ENCODE data around the gene AKAP11.
A peak's percentile ranks its signal among the peaks of the same experiment; 100 is the strongest.

The AKAP11 gene

GRCh38 chr13:42270160-42270856 is 1.6 kb upstream of the AKAP11 start:
- DNase-seq = no peak
- in situ Hi-C loops (cut with HindIII; ENCODE audit: low pct_ligation_motif_present, low pct_unique_long_range_greater_than_20kb, low sequenced_read_pairs) = no loop called here

- no peak for DNase-seq
- in situ Hi-C loops (cut with HindIII; ENCODE audit: low pct_ligation_motif_present, low pct_unique_long_range_greater_than_20kb, low sequenced_read_pairs) = no loop called here
These were observed 1.1 kb upstream of the AKAP11 start for GRCh38 chr13:42270857-42271215.

GRCh38 chr13:42271337-42272114 is 426 bp upstream of the AKAP11 start:
- DNase-seq = peak; percentile 97
- in situ Hi-C loops (cut with HindIII; ENCODE audit: low pct_ligation_motif_present, low pct_unique_long_range_greater_than_20kb, low sequenced_read_pairs) = no loop called here

- in situ Hi-C loops (cut with HindIII; ENCODE audit: low pct_ligation_motif_present, low pct_unique_long_range_greater_than_20kb, low sequenced_read_pairs) = no loop called here
- DNase-seq = no peak
These were observed 838 bp downstream of the AKAP11 start for GRCh38 chr13:42272804-42273175.

- in situ Hi-C loops (cut with HindIII; ENCODE audit: low pct_ligation_motif_present, low pct_unique_long_range_greater_than_20kb, low sequenced_read_pairs) = no loop called here
- no peak for DNase-seq
These were observed 2.6 kb downstream of the AKAP11 start for GRCh38 chr13:42274386-42275097.

GRCh38 chr13:42275098-42275471 is 3.1 kb downstream of the AKAP11 start:
- in situ Hi-C loops (cut with HindIII; ENCODE audit: low pct_ligation_motif_present, low pct_unique_long_range_greater_than_20kb, low sequenced_read_pairs) = no loop called here
- DNase-seq = no peak

GRCh38 chr13:42275506-42275905 is 3.6 kb downstream of the AKAP11 start:
- no peak for DNase-seq
- in situ Hi-C loops (cut with HindIII; ENCODE audit: low pct_ligation_motif_present, low pct_unique_long_range_greater_than_20kb, low sequenced_read_pairs) = no loop called here

- in situ Hi-C loops (cut with HindIII; ENCODE audit: low pct_ligation_motif_present, low pct_unique_long_range_greater_than_20kb, low sequenced_read_pairs) = no loop called here
- DNase-seq = no peak
These were observed 4.7 kb downstream of the AKAP11 start for GRCh38 chr13:42276683-42277082.

- no peak for DNase-seq
- in situ Hi-C loops (cut with HindIII; ENCODE audit: low pct_ligation_motif_present, low pct_unique_long_range_greater_than_20kb, low sequenced_read_pairs) = no loop called here
These were observed 5.8 kb downstream of the AKAP11 start for GRCh38 chr13:42277618-42278276.

- no peak for DNase-seq
- in situ Hi-C loops (cut with HindIII; ENCODE audit: low pct_ligation_motif_present, low pct_unique_long_range_greater_than_20kb, low sequenced_read_pairs) = no loop called here
These were observed 7.1 kb downstream of the AKAP11 start for GRCh38 chr13:42279080-42279479.

GRCh38 chr13:42279986-42280385 is 8.0 kb downstream of the AKAP11 start:
- DNase-seq = no peak
- in situ Hi-C loops (cut with HindIII; ENCODE audit: low pct_ligation_motif_present, low pct_unique_long_range_greater_than_20kb, low sequenced_read_pairs) = no loop called here

GRCh38 chr13:42280537-42280936 is 8.6 kb downstream of the AKAP11 start:
- DNase-seq = no peak
- in situ Hi-C loops (cut with HindIII; ENCODE audit: low pct_ligation_motif_present, low pct_unique_long_range_greater_than_20kb, low sequenced_read_pairs) = no loop called here

GRCh38 chr13:42283574-42283973 is 11.6 kb downstream of the AKAP11 start:
- DNase-seq = no peak
- in situ Hi-C loops (cut with HindIII; ENCODE audit: low pct_ligation_motif_present, low pct_unique_long_range_greater_than_20kb, low sequenced_read_pairs) = no loop called here

- no peak for DNase-seq
- in situ Hi-C loops (cut with HindIII; ENCODE audit: low pct_ligation_motif_present, low pct_unique_long_range_greater_than_20kb, low sequenced_read_pairs) = no loop called here
These were observed 12.1 kb downstream of the AKAP11 start for GRCh38 chr13:42284068-42284467.

- no peak for DNase-seq
- in situ Hi-C loops (cut with HindIII; ENCODE audit: low pct_ligation_motif_present, low pct_unique_long_range_greater_than_20kb, low sequenced_read_pairs) = no loop called here
These were observed 26.4 kb downstream of the AKAP11 start for GRCh38 chr13:42298392-42298791.

- in situ Hi-C loops (cut with HindIII; ENCODE audit: low pct_ligation_motif_present, low pct_unique_long_range_greater_than_20kb, low sequenced_read_pairs) = no loop called here
- DNase-seq = no peak
These were observed 33.6 kb downstream of the AKAP11 start for GRCh38 chr13:42305503-42305902.

- in situ Hi-C loops (cut with HindIII; ENCODE audit: low pct_ligation_motif_present, low pct_unique_long_range_greater_than_20kb, low sequenced_read_pairs) = no loop called here
- DNase-seq = no peak
These were observed 35.5 kb downstream of the AKAP11 start for GRCh38 chr13:42307461-42307860.

- in situ Hi-C loops (cut with HindIII; ENCODE audit: low pct_ligation_motif_present, low pct_unique_long_range_greater_than_20kb, low sequenced_read_pairs) = no loop called here
- no peak for DNase-seq
These were observed 41.0 kb downstream of the AKAP11 start for GRCh38 chr13:42312817-42313431.

- in situ Hi-C loops (cut with HindIII; ENCODE audit: low pct_ligation_motif_present, low pct_unique_long_range_greater_than_20kb, low sequenced_read_pairs) = no loop called here
- DNase-seq = no peak
These were observed 46.6 kb downstream of the AKAP11 start for GRCh38 chr13:42318570-42318969.
